ENCODE measurements around the gene STEEP1.
A peak's percentile ranks its signal among the peaks of the same experiment; 100 is the strongest.

The STEEP1 gene

GRCh38 chrX:119565107-119565663 lies at the start of gene STEEP1:
TSS of gene STEEP1 (minus strand) at chrX:119565409. CDS start at chrX:119565355, 54 bp downstream.
- DNase-seq, result peak; percentile 89

GRCh38 chrX:119614776-119615175 lies 49.6 kb upstream of the STEEP1 start:
- no peak for DNase-seq

GRCh38 chrX:119607018-119607389 lies 41.8 kb upstream of the STEEP1 start:
- no peak for DNase-seq

GRCh38 chrX:119606280-119607017 lies 41.2 kb upstream of the STEEP1 start, which contains the start of gene NKRF:
TSS of gene NKRF (minus strand) at chrX:119606424.
- peak; percentile 92 for DNase-seq

- peak; percentile 37 for DNase-seq
Observed at GRCh38 chrX:119605464-119606279, 40.5 kb upstream of the STEEP1 start.

- no peak for DNase-seq
Observed at GRCh38 chrX:119604766-119605463, 39.7 kb upstream of the STEEP1 start.

GRCh38 chrX:119602701-119603255 lies 37.6 kb upstream of the STEEP1 start:
- no peak for DNase-seq

- no peak for DNase-seq
Observed at GRCh38 chrX:119589810-119590209, 24.6 kb upstream of the STEEP1 start.

GRCh38 chrX:119583431-119584059 lies 18.3 kb upstream of the STEEP1 start:
- DNase-seq, result peak; percentile 48

- DNase-seq, result no peak
Observed at GRCh38 chrX:119579414-119579813, 14.2 kb upstream of the STEEP1 start.

GRCh38 chrX:119574394-119575266 lies 9.4 kb upstream of the STEEP1 start, which contains the start of gene UBE2A:
TSS of gene UBE2A (plus strand) at chrX:119574563. CDS start at chrX:119574712, 149 bp downstream.
- peak; percentile 89 for DNase-seq

GRCh38 chrX:119573840-119574393 lies 8.7 kb upstream of the STEEP1 start:
- peak; percentile 23 for DNase-seq

- no peak for DNase-seq
Observed at GRCh38 chrX:119573222-119573621, 8.0 kb upstream of the STEEP1 start.

GRCh38 chrX:119570351-119570835 lies 5.2 kb upstream of the STEEP1 start:
- DNase-seq, result no peak

- DNase-seq, result no peak
Observed at GRCh38 chrX:119552508-119552907, 12.7 kb downstream of the STEEP1 start.

GRCh38 chrX:119549327-119550016 lies 15.7 kb downstream of the STEEP1 start:
- no peak for DNase-seq

- DNase-seq, result no peak
Observed at GRCh38 chrX:119541188-119541587, 24.0 kb downstream of the STEEP1 start.

- peak; percentile 8 for DNase-seq
Observed at GRCh38 chrX:119539872-119540271, 25.3 kb downstream of the STEEP1 start.

- no peak for DNase-seq
Observed at GRCh38 chrX:119537487-119537886, 27.7 kb downstream of the STEEP1 start.
